A673 (cell line): ENCODE results near the gene ALDH1L1.

Source experiments
- CTCF ChIP-seq: fragments of 300-800, 200-600 bp; sonication (generic); conservative IDR thresholded peaks from 2 replicates; pipeline ENCODE4 v1.5.1; 2017; ENCODE audit warnings: low read depth, mild to moderate bottlenecking, antibody characterized with exemption, low read length, moderate library complexity, mixed read lengths
- EZH2 ChIP-seq: fragments of 200-600 bp; sonication (generic); IDR thresholded peaks from 2 replicates; pipeline ENCODE4 v1.6.1; 2017; ENCODE audit warnings: borderline replicate concordance, low read depth, mild to moderate bottlenecking, mixed read lengths, antibody characterized with exemption, low read length; ENCODE audit not compliant: poor library complexity, severe bottlenecking

GRCh38 chr3:126200534-126200933 is 20.1 kb upstream of the ALDH1L1 start:
- no peak for TF ChIP-seq CTCF
- no peak for TF ChIP-seq EZH2
